DMS79 treated with DMSO at 0.1 percent for 48 hours (cell line): ENCODE measurements around the gene FTSJ3.
"Not testable (repeated sequence)": the region's sequence is repeated elsewhere in the genome, so short reads cannot be mapped to it uniquely, and the experiment has no call there.

Source experiments
- DNase-seq: peaks from one replicate; lab custom pipeline; 2025; lab: John Stamatoyannopoulos, UW

The FTSJ3 gene

DNA sequence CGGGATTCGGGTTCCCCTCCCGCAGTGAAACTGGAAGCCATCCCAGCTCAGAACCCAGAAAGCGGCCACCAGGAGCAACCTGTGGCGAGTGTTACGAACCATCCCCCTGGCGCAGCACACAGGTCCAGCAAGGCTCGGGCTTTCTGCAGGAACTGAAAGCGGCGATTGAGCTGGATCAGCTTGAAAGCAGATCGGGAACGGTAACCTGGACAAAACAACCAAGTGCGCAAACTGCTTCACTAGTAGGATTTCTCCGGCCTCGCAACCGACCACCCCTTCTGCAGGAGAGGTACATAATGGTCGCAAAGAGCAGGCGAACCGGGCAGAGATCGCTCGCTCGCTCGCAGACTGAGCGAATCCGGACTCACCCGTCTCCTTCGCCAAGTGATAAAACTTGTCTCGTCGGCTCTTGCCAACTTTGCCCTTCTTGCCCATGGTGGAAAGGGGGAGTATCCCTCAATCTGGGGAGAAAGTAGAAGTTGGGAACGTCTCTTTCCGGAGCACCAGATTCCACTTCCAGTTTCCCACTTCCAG lies 928 bp downstream of the FTSJ3 start:
- DNase-seq: no peak

DNA sequence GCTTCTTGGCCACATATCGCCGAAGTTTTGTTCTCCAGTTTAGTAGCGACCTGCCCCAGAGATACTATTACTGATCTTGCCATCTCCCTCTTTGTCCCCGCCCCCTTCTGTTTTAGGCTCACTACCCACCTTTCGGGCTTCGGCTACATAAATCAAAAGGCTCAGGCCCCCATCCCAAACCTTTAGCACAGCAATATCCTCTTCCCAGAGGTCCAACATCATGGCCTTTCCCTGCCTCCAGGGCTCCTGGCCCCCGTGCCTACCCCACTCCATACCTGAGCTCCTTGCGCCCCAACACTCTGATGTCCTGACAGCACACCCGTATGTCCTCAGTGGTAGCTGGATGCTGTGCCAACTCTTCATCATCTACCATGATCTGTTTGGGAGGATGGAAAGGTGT lies 3.1 kb downstream of the FTSJ3 start:
- DNase-seq: no peak

DNA sequence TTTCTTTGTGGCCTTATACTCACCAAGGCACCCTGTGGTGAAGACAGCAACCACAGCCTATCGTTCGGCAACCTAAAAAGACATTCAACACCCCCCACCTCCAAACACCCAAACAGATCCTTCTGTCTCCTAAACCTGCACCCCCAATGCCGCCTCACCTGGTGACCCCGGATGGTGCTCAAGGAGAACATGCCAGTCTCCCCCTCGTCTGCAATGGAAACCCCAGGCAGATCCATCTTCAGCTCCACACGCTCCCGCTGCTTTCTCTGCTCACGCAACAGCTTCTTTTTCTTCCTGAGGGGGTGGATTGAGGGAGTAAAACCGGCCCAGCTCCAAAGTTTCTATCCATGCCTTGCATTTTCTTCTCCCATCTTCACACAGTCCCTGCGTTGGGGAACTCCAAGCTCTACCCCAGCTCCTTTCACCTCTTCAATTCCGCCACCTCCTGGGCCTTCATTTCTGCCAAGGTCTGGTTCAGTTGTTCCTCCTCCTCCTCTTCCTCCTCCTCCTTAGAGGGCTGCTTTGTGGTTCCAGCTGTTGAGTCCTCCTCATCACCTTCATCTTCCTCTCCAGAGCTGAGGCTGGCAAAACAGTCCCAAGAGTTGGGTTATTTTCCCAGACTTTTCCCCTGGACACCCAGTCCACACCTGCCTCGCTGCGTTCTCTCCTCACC lies 3.7 kb downstream of the FTSJ3 start:
- no peak for DNase-seq

DNA sequence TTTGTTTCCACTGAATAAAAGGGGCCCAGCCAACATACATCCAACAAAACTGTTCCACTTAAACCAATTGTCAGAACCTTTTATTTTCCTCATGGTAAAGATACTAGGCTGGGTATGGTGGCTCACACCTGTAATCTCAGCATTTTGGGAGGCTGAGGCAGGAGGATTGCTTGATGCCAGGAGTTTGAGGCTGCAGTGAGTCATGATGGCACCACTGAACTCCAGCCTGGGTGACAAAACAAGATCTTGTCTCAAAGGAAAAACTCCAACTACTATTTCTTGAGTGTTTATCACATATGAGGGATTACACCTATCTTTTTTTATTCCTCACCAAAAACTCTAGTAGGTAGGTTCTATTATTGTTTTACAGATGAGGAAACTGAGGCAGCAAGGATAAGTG lies 4.9 kb downstream of the FTSJ3 start:
- DNase-seq: no peak

DNA sequence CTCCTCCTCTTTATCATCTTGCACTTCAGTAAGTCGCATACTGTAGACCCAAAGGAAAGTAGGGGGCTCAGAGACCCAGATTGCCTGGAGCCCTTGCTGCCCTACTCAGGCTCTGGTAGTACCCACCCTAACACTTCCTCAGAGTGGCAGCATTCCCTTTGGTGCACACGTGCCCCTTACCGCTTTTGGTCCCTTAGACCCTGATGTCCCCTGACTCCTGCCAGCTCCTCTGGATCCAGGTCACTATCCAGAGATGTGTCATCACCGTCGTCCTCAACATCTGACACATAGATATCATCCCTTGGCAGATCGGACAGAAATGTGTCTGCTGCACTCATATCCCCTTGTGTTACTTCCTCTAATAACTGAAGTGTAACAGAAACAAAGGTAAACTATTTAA lies 5.7 kb downstream of the FTSJ3 start:
- no peak for DNase-seq

DNA sequence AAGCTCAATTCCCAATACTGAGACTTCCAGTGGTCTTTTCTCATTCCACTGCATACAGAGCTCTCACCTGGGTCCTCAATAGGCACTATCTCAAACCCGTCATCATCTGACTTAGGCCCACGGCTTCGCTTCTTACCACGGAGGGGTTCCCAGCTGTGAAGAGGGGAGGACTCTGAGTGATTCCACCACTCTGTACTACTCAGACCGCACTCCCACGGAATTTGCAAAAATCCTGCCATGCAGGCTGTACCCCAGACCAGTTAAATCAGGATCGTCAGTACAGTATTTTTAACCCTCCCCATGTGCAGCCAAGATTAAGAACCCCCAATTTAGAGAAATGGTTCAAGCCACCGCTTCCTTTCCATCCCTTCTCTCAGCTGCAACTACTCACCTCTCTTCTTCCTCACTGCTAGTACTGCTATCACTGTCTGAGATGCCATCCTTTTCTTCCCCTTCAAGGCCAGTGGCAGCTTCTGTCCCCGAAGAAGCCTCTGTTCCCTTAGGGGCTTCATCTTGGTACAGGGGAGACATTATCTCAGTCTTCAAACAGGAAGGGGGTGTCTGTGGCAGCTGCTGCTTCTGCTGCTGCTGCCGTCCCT lies 6.4 kb downstream of the FTSJ3 start:
- no peak for DNase-seq

DNA sequence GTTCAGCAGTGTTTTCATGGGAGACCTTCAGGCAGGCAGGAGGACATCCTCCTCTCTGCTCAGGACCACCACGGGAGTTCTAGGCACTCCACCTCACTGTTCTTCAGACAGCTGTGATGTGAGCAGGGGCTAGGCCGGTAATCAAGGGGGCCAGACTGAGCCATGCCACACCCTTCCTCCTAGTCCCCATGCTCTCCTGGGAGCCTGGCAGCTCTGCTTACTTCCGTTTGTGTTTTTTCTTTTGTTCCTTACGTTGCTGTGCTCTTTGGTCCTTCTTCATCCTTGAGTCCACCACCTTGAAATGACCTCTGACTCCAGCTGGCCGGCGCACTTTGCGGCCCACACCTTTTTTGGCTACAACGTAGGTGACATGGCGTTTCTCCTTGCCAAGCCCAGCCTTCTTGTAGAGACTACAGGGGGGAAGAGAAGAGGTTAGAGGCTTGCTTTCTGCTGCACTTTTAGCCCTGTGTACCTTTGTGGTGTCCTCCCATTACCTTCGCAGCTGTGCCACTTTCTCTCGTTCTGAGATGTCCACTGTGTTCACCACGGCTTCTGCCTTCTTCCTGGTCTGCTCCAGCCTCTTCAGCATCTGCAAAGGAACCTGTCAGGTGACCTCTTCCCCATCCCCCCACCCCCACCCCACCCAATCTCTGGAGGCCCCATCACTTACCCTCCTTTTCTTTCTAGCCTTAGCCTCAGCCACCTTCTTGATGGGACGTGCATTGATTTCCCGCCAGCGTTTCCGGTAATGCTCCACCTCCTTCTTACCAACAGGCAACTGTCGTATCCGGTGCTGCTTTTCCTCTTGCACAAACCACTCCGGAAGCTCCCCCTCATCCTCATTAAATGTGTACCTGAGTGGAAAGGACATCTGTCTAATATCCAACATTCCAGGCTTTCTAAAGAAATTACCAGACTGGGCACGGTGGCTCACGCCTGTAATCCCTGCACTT lies 7.6 kb downstream of the FTSJ3 start:
- no peak for DNase-seq

DNA sequence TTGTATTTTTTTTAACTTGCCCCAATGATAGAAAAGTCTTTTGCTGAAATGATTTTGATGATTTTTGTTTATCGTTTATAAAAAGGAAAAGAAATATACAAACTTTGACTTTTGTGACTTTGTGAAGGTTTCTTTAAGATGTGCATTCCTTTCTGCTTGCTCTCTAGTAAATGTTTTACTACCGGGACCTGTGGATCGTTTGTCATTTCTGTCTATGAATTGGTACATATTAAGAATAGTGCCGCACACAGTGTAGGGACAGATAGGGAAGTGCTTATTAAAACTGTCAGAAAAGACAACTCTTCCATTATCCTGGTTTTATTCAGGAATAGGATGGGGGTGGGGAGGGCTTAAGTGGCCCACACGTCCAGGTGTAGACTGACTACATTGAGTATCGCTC lies 8.3 kb downstream of the FTSJ3 start:
- no peak for DNase-seq

DNA sequence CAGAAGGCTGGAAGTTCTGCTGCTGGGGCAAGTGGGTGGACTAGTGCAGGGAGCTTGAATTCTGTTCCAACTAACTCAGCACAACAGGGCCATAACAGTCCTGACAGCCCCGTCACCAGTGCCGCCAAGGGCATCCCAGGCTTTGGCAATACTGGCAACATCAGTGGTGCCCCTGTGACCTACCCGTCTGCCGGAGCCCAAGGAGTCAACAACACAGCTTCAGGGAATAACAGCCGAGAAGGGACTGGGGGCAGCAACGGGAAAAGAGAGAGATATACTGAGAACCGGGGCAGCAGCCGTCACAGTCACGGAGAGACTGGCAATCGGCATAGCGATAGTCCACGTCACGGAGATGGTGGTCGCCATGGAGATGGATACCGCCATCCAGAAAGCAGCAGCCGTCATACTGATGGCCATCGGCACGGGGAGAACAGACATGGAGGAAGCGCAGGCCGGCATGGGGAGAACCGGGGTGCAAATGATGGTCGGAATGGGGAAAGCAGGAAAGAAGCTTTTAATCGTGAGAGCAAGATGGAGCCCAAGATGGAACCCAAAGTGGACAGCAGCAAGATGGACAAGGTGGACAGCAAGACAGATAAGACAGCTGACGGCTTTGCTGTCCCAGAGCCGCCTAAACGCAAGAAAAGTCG lies 9.6 kb downstream of the FTSJ3 start:
- no peak for DNase-seq

DNA sequence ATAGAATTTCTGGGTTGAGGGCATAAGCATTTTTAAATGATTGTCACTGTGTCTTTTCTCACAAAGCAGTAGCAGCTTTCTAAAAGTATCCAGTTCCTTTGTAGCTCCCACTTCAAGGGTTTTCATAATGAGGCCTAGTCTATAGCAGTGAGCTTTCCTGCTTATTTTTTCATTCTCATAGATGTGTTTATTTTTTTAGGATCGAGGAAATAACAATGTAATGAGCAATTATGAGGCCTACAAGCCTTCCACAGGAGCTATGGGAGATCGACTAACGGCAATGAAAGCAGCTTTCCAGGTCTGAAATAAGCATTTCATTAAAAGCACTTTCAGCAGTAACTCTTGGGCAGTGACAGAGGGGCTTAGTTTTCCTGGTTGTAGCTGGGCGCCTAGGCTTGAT lies 10.8 kb downstream of the FTSJ3 start:
- DNase-seq: no peak

DNA sequence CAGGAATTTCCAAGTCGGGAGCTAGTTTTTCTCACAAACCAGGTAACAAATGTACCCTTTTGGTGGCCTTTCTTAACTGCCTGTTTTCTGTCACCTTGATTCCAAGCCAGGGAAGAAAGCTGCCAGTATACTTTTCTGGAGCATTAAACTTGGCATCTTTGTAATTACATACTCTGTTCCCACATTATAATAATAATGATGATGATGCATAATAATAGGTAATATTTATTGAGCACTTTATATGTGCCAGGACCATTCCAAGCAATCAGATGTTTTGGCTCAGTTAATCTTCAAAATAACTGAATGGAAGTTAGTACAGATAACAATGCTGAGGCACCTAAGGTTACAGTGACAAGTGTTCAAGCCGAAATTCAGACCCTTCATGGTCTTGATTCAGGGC lies 11.3 kb downstream of the FTSJ3 start:
- DNase-seq: no peak

DNA sequence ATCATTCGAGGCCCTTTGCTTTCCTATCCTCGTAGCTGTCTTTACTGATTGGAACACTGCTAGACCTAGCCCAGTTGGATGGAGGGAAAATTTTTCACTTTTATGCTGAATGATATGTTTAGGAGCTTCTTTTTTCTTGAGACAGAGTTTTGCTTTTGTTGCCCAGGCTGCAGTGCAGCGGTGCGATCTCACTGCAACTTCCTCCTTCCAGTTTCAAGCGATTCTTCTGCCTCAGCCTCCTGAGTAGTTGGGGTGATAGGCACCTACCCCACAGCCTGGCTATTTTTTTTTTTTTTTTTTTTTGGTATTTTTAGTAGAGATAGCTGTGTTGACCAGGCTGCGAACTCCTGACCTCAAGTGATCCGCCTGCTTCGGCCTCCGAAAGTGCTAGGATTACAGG lies 17.5 kb downstream of the FTSJ3 start:
- no peak for DNase-seq

DNA sequence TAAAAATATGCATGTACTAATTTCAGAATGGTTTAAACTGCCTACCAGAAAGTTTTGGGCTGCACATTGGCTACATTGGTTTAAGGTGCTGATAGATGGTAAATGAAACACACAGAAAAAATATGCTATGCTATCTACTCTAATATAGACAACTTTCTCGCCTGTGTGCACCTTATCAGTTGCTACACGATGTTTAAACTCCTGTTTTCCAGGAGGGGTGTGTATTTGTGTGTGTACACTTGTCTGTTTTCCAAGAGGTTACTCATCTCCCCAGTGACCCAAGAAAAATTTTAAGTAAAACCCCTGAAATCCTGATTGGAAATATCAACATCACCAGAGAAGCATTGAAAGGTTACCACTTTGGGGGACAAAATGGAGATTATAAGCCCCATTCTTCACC lies 21.9 kb downstream of the FTSJ3 start:
- DNase-seq: no peak

DNA sequence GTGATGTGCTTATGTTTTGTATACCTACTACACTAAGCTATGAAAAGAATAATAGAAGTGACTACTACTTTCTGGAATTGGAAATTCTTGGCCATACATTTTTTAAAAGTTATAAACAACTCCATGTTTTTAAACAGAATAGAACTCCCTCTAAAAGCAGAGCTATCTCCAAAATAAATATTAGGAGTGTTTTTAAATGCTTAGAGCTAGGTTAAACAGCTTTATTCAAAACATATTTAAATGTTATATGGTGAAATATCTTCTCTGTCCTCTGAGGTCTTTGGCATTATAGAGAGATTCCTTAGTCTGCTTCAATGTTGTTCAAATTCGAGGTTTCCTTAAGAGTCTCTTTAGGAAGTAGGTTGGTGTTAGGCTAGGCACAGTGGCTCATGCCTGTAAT lies 23.1 kb downstream of the FTSJ3 start:
- no peak for DNase-seq

DNA sequence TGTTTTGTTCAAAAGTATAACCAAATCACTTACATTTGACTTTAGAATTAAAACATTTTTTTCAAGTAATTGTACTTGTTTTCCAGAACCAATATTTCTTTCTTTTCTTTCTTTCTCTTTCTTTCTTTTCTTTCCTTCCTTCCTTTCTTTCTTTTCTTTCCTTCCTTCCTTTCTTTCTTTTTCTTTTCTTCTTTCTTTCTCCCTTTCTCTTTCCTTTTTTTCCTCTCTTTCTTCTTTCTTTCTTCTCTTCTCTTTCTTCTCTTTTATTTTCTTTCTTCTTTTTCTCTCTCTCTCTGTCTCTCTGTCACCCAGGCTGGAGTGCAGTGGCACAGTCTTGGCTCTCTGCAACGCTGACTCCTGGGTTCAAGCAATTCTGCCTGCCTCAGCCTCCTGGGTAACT lies 26.7 kb downstream of the FTSJ3 start:
- no peak for DNase-seq

DNA sequence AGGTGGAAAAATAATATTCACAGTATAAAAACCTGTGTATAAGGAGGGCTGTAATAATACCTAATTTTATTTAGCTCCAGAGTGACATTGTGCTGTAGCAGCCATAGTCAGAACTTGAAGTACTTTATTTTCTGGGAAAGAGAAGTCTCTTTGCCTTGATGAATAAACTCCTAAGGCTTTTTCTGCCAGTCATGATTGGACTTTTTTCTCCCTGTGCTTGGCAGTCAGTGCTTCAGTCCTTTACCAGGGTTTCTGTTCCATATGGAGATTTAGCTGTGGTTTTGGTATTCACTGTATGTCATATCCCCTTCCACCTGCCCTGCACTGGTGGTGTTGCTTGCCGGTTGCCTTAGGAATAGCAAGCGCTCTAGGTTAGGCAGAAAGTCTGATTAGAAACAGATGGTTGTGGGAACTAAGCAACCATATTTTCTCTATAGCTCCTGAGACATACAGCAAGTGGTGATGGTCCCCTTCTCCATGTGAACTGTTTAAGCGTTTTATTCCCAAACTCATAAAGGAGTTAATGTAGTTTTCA lies 28.8 kb downstream of the FTSJ3 start:
- no peak for DNase-seq

DNA sequence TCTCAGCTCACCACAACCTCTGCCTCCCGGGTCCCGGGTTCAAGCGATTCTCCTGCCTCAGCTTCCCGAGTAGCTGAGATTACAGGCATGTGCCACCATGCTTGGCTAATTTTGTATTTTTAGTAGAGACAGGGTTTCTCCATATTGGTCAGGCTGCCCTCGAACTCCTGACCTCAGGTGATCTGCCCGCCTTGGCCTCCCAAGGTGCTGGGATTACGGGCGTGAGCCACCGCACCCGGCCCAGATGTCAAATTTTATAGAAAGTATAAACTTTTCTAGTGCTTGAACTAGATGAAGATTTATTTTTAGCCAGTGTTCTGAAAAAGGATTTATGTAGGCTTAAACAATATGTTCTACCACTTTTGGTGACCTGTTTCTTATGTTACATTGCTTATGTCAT lies 31.1 kb downstream of the FTSJ3 start:
- not testable (repeated sequence) for DNase-seq

DNA sequence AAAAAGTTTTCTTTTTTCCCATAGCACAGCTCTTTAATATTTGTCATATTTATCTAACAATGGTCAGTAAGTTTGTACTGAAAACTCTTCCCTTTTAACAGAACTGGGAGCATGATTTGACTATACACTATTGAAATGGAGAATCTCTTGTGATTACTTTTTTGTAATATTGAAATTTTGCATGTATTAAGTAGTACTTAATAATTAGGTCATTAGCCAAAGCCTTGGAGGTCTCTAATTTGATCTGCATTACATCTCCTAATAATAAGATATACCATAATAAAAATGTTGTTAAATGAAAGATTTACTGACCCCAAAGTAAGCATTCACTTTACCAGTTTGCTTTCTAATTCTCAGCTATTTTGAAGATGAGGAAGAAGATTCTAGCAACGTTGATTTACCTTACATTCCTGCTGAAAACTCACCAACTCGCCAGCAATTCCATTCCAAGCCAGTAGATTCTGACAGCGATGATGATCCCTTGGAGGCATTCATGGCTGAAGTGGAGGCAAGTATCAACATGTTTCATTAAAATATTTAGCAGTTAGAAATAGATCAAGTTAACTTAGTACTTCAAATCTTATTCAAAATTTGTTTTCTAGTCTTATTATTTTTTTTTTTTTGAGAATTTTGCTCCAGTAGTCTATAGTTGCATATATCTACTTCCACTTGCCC lies 35.3 kb downstream of the FTSJ3 start:
- DNase-seq: no peak

DNA sequence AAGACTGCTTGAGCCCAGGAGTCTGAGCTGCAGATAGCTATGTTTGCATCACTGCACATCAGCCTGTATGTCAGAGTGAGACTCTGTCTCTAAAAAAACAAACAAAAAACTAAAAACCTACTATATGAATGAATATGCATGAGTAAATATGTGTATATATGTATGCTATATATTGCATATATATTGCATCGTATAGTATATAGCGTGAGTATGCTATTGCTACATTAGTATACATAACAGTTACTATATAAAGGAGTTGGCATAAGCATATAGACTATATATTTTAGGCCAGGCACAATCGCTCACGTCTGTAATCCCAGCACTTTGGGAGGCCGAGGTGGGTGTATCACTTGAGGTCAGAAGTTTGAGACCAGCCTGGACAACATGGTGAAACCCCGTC lies 37.4 kb downstream of the FTSJ3 start:
- DNase-seq: no peak

DNA sequence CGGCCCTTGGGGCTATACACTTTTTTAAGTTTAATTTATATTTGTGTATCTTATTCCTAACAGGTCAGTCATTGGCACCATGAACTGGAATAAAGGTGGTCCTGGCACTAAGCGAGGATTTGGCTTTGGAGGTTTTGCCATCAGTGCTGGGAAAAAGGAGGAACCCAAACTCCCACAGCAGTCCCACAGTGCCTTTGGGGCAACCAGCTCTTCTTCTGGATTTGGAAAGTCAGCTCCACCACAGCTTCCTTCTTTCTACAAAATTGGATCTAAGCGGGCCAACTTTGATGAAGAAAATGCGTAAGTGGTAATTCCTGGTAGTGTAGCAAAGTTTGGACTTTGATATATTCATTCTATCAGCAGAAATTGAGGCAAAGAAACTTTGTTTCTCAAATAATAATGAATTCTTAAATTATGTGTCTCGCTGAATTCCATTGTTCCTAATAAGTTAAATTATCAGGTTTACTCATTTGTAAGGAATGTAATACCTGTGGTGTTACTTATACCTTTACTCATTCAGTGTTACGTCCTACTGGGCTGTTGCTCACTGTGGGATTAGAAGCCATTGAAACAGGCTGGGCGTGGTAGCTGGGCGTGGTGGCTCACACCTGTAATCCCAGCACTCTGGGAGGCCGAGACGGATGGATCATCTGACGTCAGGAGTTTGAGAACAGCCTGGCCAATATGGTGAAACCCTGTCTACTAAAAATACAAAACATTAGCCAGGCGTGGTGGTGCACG lies 40.3 kb downstream of the FTSJ3 start:
- no peak for DNase-seq

DNA sequence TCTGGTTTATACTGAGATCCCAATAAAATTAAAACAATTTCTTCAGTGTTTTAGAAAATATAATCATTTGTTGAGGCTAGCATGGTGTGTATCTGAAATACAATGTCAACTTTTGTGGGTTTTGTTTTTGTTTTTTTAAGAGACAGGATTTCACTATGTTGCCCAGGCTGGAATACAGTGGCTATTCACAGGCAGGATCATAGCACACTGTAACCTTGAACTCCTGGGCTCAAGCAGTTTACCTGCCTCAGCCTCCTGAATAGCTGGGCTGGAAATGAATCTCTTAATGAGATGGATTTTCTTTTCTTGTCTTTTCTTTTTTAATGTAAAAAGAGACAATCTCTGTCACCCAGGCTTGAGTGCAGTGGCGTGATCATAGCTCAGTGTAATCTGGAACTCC lies 41.3 kb downstream of the FTSJ3 start:
- DNase-seq: no peak
